Measurements from ENCODE around the gene ZKSCAN1.
"Not testable (repeated sequence)": the region's sequence is repeated elsewhere in the genome, so short reads cannot be mapped to it uniquely, and the experiment has no call there.

Gene ZKSCAN1

DNA sequence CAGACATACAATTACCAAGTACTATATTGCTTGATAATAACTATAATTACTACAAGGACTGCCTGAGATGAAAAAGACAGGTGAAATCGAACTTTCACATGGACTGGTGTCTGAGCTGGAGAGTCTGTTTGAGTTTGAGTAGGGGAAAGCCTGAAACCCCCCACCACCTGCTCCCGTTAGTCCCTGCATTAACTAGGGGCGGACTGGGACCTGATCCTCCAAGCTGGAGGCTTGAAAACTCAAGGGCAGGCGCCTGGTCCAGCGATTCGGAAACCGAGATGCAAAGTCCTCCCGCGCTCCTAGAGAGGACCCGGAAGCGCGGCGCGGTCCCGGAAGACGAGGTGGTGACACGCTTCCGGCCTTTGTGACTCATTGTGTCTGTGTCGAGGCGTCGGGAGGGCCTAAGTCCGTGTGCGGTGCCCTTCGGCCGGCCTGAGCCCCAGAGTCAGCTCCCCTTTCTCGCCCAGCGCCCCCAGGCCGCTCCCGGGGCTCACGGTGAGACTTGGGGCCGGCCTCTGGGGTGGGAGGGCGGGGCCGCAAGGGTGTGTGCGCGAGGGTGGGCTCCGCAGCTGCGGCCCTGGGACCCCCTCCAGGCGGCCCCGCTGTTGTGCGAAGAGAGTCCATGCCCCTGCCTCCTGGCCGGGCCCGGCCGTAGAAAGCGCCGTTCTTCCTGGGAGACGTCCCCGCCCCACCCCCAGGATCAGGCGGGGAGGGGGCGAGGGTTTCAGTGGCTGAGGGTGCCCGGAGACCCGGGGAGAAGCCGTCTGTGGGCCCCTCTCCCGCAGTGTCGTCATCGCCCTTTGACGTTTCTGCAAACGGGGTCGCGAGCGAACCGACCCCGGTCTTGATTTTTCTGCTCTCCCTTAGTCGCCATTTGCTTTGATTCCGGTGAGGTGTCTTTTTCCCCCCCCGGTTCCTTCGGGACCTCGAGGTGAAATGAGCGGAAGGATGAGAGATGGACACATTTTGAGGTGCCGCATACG, at the start of gene ZKSCAN1:
ZKSCAN1 (plus strand) TSS at position 365 of the 983 bp plus-strand sequence. CDS start 7,911 bp downstream, outside the sequence.
- DNase-seq = peak; percentile 92

DNA sequence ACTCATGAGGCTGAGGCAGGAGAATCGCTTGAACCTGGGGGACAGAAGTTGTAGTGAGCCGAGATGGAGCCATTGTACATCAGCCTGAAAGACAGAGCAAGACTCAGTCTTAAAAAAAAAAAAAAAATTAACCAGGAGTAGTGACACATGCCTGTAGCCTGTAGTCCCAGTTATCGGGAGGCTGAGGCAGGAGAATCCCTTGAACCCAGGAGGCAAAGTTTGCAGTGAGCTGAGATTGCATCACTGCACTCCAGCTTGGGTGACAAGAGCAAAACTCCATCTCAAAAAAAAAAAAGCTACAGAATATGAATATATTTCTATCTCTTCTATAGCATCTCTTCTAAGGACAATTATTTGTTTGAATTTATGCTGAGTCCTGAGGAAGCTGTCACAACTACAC, 46.1 kb upstream of the ZKSCAN1 start:
- DNase-seq = no peak

DNA sequence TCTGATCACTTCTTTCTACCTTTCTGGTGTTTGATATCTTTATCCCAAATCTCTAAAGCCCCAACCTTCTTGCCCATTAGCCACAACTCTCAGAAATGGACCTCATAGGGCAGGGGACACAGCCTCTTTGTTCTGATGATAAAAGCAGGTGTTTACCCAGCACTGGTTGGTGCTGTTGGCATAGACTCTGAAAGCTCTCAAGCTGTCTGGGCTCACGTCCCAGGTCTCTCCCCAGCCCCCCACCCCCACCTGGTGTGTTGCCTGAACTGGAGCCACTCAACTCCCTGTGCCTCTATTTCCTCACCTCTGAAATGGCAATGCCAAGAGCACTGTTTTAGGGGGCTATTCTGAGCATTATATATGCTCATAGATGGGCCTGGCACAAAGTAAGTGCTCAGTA, 45.6 kb upstream of the ZKSCAN1 start:
- DNase-seq = not testable (repeated sequence)

DNA sequence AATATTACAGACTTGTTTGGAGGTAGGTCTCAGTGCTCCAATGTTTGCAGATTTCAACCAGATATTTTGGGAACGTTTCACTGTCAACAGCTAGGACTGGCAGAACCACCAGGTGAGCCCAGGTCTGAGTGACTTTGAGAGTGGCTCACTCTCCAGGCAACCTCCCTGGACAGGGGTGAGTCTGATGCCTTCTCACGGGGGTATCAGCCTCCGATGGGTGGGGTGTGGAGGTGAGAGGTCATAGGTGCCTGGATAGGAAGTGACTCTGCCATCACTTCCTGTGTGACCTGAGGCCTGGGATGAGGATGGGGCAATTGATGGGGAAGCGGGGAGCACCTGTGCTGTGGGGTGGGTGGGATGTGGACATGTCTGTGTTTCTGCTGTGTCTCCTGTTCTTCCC, 44.2 kb upstream of the ZKSCAN1 start:
- DNase-seq = no peak

DNA sequence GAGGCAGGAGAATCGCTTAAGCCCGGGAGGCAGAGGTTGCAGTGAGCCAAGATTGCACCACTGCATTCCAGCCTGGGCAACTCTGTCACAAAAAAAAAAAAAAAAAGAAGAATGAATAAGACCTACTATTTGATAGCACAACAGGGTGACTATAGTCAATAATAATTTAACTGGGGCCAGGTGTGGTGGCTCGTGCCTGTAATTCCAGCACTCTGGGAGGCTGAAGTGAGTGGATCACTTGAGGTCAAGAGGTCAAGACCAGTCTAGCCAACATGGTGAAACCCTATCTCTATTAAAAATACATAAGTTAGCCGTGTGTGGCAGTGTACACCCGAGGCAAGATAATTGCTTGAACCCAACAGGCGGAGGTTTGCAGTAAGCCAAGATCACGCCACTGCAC, 41.6 kb upstream of the ZKSCAN1 start:
- not testable (repeated sequence) for DNase-seq

DNA sequence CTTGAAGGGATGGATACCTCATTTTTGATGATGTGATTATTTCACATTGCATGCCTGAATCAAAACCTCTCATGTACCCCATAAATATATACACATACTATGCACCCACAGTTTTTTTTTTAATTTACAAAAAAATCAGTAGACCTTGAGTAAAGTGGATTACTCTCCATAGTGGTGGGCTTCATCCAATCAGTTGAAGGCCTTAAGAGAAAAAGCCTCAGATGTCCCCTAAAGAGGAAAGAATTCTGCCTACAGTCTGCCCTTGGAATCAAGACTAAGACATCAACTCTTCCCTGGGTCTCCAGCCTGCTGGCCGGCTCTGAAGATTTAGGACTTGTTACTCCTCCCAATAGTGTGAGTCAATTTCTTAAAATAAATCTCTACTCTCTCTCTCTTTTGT, 40.7 kb upstream of the ZKSCAN1 start:
- DNase-seq = no peak

DNA sequence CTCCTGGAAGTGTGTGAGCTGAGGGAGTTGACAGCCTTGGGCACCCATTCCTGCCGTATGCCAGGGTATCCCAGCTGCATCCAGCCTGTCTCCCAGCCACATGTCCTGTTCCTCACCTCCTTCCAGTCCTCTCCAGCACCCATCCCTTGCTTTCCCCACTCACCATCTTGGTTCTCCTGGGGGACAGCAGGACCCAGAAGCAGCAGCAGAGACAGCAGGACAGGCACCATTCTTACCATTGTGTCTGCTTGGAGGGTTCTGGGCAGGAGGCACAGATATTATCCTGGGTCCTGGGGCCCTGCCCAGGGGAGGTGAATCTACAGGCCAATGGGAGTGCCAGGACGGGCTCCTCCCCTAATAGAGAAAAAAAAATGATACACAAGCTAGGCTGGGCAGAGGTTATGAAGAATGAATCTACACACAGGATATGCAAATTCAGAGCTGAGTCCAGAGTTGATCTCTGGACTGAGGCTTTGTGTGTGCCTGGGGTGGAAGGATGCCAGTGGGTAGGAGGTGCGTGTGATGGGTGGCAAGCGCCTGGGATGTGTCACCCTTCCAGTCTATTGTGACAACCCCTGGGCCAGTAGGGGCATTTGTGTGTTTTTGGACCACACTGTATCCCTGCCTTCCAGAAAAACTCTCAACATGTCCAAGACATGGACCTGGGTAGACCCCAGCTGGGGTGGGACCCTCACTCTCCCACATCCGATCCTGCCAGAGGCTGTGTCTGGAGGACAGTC, 39.4 kb upstream of the ZKSCAN1 start, which contains the start of gene AZGP1:
AZGP1 (minus strand) TSS at position 250 of the 740 bp plus-strand sequence; CDS start at position 239, 11 bp downstream.
- DNase-seq = no peak

DNA sequence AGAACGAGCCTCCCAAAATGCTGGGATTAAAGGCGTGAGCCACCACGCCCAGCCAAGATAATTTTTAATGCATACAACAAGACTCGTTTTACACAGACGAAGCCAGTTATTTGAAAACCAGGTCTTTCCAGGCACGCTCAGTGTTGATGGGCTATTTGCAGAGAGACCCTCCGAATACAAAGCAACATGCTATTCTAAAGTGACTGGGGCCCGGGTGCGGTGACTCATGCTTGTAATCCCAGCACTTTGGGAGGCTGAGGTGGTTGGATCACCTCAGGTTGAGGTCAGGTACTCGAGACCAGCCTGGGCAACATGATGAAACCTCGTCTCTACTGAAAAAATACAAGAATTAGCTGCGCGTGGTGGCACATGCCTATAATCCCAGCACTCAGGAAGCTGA, 38.8 kb upstream of the ZKSCAN1 start:
- DNase-seq = no peak

DNA sequence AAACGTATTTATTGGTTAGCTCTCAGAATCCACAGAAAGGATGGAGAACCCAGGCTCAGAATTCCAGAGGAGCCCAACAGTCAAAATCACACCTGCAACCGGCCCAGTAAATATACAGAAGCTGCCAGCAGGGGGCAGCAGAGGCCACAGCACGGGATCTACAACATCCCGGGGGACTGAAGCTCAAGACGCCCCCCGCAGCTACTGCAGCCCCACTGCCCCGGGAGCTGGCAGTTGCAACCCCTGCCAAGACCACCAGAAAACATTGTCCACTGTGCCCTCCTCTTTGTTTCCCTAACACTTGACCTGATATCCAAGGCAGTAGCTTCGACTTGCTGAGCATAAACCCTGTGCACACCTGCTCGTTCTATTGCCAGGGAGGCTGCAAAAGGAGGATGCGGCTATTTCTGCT, 35.6 kb upstream of the ZKSCAN1 start:
- DNase-seq = peak; percentile 12 to 41

DNA sequence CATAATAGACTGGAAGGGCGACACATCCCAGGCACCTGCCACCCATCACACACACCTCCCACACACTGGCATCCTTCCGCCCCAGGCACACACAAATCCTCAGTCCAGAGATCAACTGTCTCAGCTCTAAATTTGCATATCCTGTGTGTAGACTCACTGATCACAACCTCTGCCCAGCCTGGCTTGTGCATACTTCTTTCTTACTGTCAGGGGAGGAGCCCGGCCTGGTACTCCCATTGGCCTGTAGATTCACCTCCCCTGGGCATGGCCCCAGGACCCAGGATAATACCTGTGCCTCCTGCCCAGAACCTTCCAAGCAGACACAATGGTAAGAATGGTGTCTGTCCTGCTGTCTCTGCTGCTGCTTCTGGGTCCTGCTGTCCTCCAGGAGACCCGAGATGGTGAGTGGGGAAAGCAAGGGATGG, 34.9 kb upstream of the ZKSCAN1 start:
- DNase-seq = not testable (repeated sequence)

DNA sequence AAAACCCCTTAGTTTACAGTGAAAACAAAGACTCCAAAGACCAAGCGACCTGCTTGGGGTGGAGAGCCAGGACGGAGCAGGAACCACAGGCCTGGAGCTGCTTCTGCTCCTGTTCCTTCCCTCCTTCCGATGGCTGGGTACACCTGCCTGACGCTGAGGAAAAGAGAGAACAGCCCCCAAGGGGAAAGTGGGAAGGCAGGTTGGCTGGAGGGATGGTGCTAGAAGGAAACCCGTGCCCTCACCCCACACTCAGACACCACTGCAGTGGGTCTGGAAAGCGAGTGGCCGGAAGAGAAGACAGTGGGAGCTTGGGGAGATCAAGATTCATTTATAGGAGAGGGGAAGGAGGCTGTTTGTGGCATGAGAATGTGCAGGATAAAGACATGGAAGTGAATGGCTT, 34.3 kb upstream of the ZKSCAN1 start:
- DNase-seq = not testable (repeated sequence)

DNA sequence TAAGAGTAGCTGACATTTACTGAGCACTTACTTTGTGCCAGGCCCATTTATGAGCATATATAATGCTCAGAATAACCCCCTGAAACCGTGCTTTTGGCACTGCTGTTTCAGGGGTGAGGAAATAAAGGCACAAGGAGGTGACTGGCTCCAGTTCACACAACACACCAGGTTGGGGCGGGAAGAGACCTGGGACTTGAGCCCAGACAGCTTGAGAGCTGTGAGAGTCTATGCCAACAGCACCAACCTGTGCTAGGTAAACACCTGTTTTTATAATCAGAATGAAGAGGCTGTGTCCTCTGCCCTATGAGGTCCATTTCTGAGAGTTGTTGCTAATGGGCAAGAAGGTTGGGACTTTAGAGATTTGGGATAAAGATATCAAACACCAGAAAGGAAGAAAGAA, 30.8 kb upstream of the ZKSCAN1 start:
- DNase-seq = no peak

DNA sequence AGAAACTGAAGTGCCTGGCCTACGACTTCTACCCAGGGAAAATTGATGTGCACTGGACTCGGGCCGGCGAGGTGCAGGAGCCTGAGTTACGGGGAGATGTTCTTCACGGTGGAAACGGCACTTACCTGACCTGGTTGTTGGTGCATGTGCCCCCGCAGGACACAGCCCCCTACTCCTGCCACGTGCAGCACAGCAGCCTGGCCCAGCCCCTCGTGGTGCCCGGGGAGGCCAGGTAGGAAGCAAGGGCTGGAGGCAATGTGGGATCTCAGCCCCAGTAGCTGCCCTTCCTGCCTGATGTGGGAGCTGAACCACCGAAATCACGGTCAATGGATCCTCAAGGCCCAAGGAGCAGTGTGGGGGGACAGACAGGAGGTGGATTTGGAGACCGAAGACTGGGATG, 28.1 kb upstream of the ZKSCAN1 start:
- DNase-seq = not testable (repeated sequence)

DNA sequence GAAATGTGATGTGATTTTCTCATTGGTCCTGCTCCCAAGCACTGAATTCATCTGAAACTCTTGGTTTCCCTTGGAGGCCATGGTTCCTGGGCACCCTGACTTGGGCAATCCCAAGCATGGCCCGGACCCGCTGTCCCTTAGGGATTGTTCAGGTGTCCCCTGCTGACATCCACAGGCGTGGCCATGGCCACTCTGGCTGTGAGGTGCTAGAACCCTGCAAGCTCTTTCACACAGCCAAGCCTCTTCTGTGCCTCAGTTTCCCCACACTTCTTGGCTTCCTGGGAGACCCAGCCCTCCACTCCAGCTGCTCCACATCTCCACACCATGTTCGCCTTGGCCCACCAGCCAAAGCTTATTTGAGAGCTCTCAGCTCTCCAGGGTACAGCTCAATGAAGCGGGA, 27.6 kb upstream of the ZKSCAN1 start:
- no peak for DNase-seq

DNA sequence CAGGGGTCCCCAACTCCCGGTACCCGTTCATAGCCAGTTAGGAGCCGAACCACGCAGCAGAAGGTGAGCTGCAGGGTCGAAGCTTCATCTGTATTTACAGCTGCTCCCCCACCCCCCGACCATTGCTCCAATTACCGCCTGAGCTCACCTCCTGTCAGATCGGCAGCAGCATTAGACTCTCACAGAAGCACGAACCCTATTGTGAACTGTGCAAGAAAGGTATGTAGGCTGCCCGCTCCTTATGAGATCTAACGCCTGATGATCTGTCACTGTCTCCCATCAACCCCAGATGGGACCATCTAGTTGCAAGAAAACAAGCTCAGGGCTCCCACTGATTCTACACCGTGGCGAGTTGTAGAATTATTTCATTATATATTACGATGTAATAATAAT, 24.9 kb upstream of the ZKSCAN1 start:
- no peak for DNase-seq

DNA sequence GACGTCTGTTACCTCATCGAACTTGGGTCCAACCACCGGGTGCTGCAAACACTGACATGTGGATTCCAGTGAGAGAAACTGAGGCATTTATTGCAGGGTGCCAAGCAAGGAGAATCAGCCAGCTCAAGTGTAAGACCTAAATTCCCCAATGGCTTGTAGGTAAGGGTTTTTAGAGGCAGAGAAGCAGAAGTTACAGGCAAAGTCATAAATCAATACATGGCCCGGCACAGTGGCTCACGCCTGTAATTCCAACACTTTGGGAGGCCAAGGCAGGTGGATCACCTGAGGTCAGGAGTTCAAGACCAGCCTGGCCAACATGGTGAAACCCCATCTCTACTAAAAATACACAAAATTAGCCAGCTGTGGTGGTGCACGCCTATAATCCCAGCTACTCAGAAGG, 23.9 kb upstream of the ZKSCAN1 start:
- not testable (repeated sequence) for DNase-seq

DNA sequence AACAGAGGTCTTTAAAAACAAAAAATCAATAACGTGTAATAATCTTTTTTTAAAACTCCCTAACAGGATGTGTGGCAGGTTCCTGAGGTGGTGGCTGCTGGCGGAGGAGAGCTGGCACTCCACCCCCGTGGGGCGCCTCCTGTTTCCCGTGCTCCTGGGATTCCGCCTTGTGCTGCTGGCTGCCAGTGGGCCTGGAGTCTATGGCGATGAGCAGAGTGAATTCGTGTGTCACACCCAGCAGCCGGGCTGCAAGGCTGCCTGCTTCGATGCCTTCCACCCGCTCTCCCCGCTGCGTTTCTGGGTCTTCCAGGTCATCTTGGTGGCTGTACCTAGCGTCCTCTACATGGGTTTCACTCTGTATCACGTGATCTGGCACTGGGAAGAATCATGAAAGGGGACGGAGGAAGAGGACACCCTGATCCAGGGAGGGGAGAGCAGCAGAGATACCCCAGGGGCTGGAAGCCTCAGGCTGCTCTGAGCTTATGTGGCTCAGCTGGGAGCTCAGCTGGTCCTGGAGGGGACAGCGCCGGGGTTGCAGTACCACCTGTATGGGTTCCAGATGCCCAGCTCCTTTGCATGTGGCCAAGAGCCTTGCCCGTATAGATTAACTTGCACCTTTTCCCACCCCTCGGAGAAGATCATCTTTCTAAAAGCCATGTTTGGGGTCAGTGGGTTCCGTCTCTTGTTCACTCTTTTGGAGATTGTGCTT, 22.9 kb upstream of the ZKSCAN1 start:
- DNase-seq = no peak

DNA sequence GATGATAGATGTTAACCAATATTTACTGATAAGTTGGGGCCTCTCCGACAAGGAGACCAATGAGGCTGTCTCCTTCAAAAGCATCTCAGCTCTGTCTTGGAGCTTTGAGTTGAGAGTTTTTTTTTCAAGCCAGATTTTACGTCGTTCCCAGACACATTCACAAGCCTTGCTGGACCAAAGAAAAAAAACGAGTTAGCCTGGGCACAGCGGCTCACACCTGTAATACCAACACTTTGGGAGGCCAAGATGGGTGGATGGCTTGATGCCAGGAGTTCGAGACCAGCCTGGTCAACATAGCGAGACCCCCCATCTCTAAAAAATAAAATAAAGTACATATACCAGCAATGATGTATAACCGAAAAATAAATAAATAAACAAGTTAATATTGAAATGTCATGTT, 20.6 kb upstream of the ZKSCAN1 start:
- DNase-seq = no peak

DNA sequence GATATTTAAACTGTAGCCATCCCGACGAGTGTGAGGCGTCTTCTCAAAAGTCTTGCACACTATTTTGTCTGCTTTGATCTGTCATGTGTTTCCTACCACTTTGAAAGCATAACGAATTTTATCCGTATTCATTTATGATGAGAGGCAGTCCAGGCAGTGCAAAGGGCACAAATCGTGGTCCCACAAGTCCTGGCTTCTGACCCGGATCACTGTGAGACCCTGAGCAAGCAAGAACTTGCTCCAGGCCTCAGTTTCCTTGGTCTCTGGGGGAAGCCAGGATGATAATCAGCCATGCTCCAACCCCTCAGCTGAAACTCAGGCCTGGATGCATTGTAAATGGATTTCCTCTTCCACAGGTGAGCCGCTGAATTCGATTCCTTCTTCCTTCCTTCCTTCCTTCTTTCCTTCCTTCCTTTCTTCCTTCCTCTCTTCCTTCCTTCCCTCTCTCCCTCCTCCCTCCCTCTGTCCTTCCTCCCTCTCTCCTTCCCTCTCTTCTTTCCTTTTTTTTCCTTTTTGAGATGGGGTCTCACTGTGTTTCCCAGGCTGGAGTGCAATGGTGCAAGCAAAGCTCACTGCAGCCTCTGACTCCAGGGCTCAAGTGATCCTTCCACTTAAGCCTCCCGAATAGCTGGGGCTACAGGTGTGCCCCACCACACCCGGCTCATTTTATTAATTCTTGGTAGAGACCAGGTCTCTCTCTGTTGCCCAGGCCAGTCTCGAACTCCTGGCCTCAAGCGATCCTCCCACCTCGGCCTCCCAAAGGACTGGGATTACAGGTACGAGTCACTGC, 18.4 kb upstream of the ZKSCAN1 start:
- DNase-seq = no peak

DNA sequence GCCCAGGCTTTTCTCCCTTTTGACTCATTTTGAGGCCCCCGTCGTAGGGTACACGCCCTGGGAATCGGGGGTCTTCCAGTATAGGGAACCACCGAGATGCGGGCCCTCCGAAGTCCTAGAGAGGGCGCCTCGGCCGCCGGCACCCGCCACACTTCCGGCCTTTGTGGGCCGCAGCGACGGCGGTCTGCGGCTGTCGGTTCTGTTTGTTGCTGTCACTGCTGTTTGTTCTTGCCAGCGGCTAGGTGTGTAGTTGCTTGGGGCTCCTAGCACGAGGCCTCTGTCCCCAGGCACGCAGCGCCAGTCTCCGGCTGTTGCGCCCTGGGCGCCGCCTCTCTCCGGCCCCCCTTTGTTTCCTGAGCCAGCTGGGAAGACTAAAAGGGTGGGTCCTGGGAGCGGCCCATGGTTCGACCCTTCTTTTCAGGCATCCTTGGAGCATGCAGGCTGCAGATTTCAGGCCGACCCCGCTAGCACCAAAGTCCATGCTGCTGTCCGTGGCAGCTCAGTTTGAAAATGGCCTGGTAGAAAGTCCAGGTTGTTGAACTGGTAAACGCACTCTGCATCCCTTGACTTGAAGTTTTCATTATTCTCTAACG, 17.8 kb upstream of the ZKSCAN1 start:
- peak; percentile 13 to 15 for DNase-seq

DNA sequence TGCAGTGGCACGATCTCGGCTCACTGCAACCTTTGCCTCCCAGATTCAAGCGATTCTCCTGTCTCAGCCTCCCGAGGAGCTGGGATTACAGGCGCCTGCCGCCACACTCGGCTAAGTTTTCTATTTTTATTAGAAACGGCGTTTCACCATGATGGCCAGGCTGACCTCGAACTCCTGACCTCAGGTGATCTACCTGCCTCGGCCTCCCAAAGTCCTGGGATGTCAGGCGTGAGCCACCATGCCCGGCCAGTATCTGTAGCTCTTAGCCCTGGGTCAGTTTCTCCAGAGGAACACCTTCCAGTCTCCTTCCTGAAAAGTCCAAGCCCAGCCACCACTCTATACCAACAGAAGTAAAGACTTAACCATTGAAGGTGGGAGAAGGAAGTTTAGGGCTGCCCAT, 15.2 kb upstream of the ZKSCAN1 start:
- no peak for DNase-seq
